OCI-LY1 (cell line): ENCODE measurements around the gene CSHL1.
"Not testable (repeated sequence)": the region's sequence is repeated elsewhere in the genome, so short reads cannot be mapped to it uniquely, and the experiment has no call there.

Experiments used
- H2AFZ ChIP-seq: fragments of 200-600 bp; sonication (generic), shearing (Covaris generic); 2 replicates; pipeline ENCODE4 v1.6.0; 2014; ENCODE audit warnings: antibody characterized with exemption, mild to moderate bottlenecking, low read length
- H3F3A ChIP-seq: fragments of 200-600 bp; sonication (generic), shearing (Covaris generic); 2 replicates; pipeline ENCODE4 v1.6.0; 2014; ENCODE audit warnings: mild to moderate bottlenecking, antibody characterized with exemption, low read length, moderate library complexity; ENCODE audit not compliant: insufficient read depth
- H3K27ac ChIP-seq: fragments of 200-600 bp; sonication (generic); 2 replicates; pipeline ENCODE4 v1.5.1; 2014; ENCODE audit warnings: low read length, mixed run types, mild to moderate bottlenecking, low read depth; ENCODE audit not compliant: poor library complexity, severe bottlenecking
- H3K27me3 ChIP-seq: fragments of 200-600 bp; sonication (generic); 2 replicates; pipeline ENCODE4 v1.6.0; 2014; ENCODE audit warnings: antibody characterized with exemption, mild to moderate bottlenecking, low read length, moderate library complexity; ENCODE audit not compliant: insufficient read depth
- H3K36me3 ChIP-seq: fragments of 200-600 bp; sonication (generic); 2 replicates; pipeline ENCODE4 v1.6.1; 2014; ENCODE audit warnings: mild to moderate bottlenecking, antibody characterized with exemption, low read length, moderate library complexity, mixed read lengths; ENCODE audit not compliant: insufficient read depth
- H3K4me1 ChIP-seq: fragments of 200-600 bp; sonication (generic); 2 replicates; pipeline ENCODE4 v1.5.1; 2014; ENCODE audit warnings: mild to moderate bottlenecking, low read length, moderate library complexity; ENCODE audit not compliant: insufficient read depth, severe bottlenecking
- H3K4me2 ChIP-seq: fragments of 200-600 bp; sonication (generic), shearing (Covaris generic); 2 replicates; pipeline ENCODE4 v1.6.1; 2014; ENCODE audit warnings: low read length
- H3K4me3 ChIP-seq: fragments of 200-600 bp; sonication (generic); 2 replicates; pipeline ENCODE4 v1.5.1; 2014; ENCODE audit warnings: low read length, low read depth, mild to moderate bottlenecking, mixed read lengths; ENCODE audit not compliant: poor library complexity, severe bottlenecking
- H3K79me2 ChIP-seq: fragments of 200-600 bp; shearing (Covaris generic); 2 replicates; pipeline ENCODE4 v1.6.1; 2016; ENCODE audit warnings: mixed run types, low read length, mixed read lengths; ENCODE audit not compliant: insufficient read depth
- H3K9ac ChIP-seq: fragments of 200-600 bp; sonication (generic), shearing (Covaris generic); 2 replicates; pipeline ENCODE4 v1.6.1; 2014; ENCODE audit warnings: mild to moderate bottlenecking, low read length, mixed read lengths
- H3K9me2 ChIP-seq: fragments of 200-600 bp; sonication (generic), shearing (Covaris generic); 2 replicates; pipeline ENCODE4 v1.6.1; 2014; ENCODE audit warnings: low read depth, mild to moderate bottlenecking, low read length, mixed read lengths
- H3K9me3 ChIP-seq: fragments of 200-600 bp; shearing (Covaris generic); 2 replicates; pipeline ENCODE4 v1.6.1; 2014; ENCODE audit warnings: low read length, mixed read lengths
- H4K20me1 ChIP-seq: fragments of 200-600 bp; sonication (generic), shearing (Covaris generic); 2 replicates; pipeline ENCODE4 v1.6.0; 2016; ENCODE audit warnings: mild to moderate bottlenecking, low read length; ENCODE audit not compliant: insufficient read depth
- CTCF ChIP-seq: fragments of 200-600 bp; sonication (generic), shearing (Covaris generic); IDR thresholded peaks from 2 replicates; pipeline ENCODE4 v1.5.1; 2017; ENCODE audit warnings: mild to moderate bottlenecking, antibody characterized with exemption, low read length, moderate library complexity, mixed read lengths
- EZH2 ChIP-seq: fragments of 200-600 bp; sonication (generic), shearing (Covaris generic); IDR thresholded peaks from 2 replicates; pipeline ENCODE4 v1.8.0; 2017; ENCODE audit warnings: borderline replicate concordance, mixed run types, mild to moderate bottlenecking, antibody characterized with exemption, low read length, moderate library complexity, mixed read lengths

Gene CSHL1

GRCh38 chr17:63918305-63918704, 7.2 kb upstream of the CSHL1 start:
- no peaks in the 10 kb centered on the region for H3K9me2 ChIP-seq
- no peak overlapping the region for H3K4me2 ChIP-seq
- no peaks in the 10 kb centered on the region for H3K36me3 ChIP-seq
- H2AFZ ChIP-seq = no peak overlapping the region
- no peak overlapping the region for H3K27ac ChIP-seq
- H3F3A ChIP-seq = no peaks in the 10 kb centered on the region
- no peaks in the 10 kb centered on the region; the same call in 1 of the 2 replicates for H3K27me3 ChIP-seq
- TF ChIP-seq CTCF (no peak), EZH2 (no peak)
- no peak overlapping the region for H3K4me3 ChIP-seq
- peaks cover 55% of the 10 kb centered on the region for H3K4me1 ChIP-seq
- H3K9ac ChIP-seq = no peak overlapping the region
- no peaks in the 10 kb centered on the region for H4K20me1 ChIP-seq
- no peaks in the 10 kb centered on the region for H3K79me2 ChIP-seq
- no peaks in the 10 kb centered on the region for H3K9me3 ChIP-seq

- Histone ChIP-seq H3K36me3 (no peaks in the 10 kb centered on the region), H3K9me2 (no peaks in the 10 kb centered on the region), H3K9ac (no peak overlapping the region), H3K79me2 (no peaks in the 10 kb centered on the region), H3F3A (no peaks in the 10 kb centered on the region), H4K20me1 (no peaks in the 10 kb centered on the region), H3K4me3 (no peak overlapping the region), H3K4me2 (no peak overlapping the region), H3K27ac (no peak overlapping the region), H3K4me1 (peaks cover 48% of the 10 kb centered on the region), H2AFZ (no peak overlapping the region), H3K27me3 (no peaks in the 10 kb centered on the region; the same call in 1 of the 2 replicates), H3K9me3 (no peaks in the 10 kb centered on the region)
- TF ChIP-seq CTCF (no peak), EZH2 (no peak)
These were observed 6.6 kb upstream of the CSHL1 start for GRCh38 chr17:63917646-63918045.

DNA sequence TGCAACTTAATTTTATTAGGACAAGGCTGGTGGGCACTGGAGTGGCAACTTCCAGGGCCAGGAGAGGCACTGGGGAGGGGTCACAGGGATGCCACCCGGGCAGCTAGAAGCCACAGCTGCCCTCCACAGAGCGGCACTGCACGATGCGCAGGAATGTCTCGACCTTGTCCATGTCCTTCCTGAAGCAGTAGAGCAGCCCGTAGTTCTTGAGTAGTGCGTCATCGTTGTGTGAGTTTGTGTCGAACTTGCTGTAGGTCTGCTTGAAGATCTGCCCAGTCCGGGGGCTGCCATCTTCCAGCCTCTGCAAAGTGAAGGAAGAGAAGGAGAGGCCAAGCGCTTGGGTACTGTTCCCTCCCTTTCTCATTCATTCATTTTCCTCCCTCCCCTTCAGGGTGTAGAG, 6.1 kb upstream of the CSHL1 start:
- H3K4me2 ChIP-seq = not testable (repeated sequence)
- H3K4me1 ChIP-seq = peaks cover 44% of the 10 kb centered on the region

GRCh38 chr17:63916566-63917185, 5.6 kb upstream of the CSHL1 start:
- H3K4me1 ChIP-seq = peaks cover 39% of the 10 kb centered on the region
- no peak overlapping the region for H3K9ac ChIP-seq
- no peak overlapping the region for H3K4me2 ChIP-seq
- no peaks in the 10 kb centered on the region for H3K79me2 ChIP-seq
- H3K36me3 ChIP-seq = no peaks in the 10 kb centered on the region
- H3K4me3 ChIP-seq = no peak overlapping the region
- H3K27me3 ChIP-seq = no peaks in the 10 kb centered on the region; the same call in 1 of the 2 replicates
- H3K27ac ChIP-seq = no peak overlapping the region
- no peaks in the 10 kb centered on the region for H3K9me3 ChIP-seq
- TF ChIP-seq CTCF (no peak), EZH2 (no peak)
- H3F3A ChIP-seq = no peaks in the 10 kb centered on the region
- no peaks in the 10 kb centered on the region for H3K9me2 ChIP-seq
- H2AFZ ChIP-seq = no peak overlapping the region
- H4K20me1 ChIP-seq = no peaks in the 10 kb centered on the region

More for the DNA sequence above, 6.1 kb upstream of the CSHL1 start:
- not testable (repeated sequence) for H4K20me1 ChIP-seq, H3K27me3 ChIP-seq, H3K27ac ChIP-seq, H3K4me3 ChIP-seq, H3K9me3 ChIP-seq, H3K36me3 ChIP-seq, H2AFZ ChIP-seq, H3F3A ChIP-seq, H3K79me2 ChIP-seq, H3K9ac ChIP-seq, H3K9me2 ChIP-seq

DNA sequence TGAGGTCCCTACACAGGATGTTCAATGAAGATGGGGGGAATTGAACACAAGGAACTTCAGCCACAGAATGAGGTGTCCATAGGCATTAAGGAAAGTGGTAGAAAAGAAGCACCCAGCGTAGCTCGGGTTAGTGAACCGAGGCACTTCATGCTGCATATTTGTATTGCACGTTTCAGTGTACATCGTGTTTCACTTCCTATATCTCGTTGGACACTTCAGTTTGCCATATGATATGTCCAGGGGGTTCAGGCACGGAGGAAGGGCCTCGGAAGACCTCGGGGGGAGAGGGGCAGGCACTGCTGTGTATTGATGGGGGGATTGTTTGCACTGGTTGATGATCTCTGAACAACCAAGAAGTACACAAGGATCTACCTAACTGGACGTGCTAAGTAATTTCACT, 4.7 kb upstream of the CSHL1 start:
- not testable (repeated sequence) for H3F3A ChIP-seq, H2AFZ ChIP-seq, H3K79me2 ChIP-seq, H3K9me2 ChIP-seq, H3K36me3 ChIP-seq, H4K20me1 ChIP-seq, H3K9ac ChIP-seq, H3K27ac ChIP-seq, H3K27me3 ChIP-seq, H3K9me3 ChIP-seq, H3K4me3 ChIP-seq
- H3K4me2 ChIP-seq = peak overlapping the region; percentile 42; the same call in 1 of the 2 replicates
- H3K4me1 ChIP-seq = peaks cover 31% of the 10 kb centered on the region
